H54 (cell line): ENCODE data around the gene PHYKPL.

Experiments
- DNase-seq: peaks from one replicate; pipeline ENCODE4 v3.0.0; 2011; ENCODE audit warnings: low spot score, mixed read lengths; ENCODE audit not compliant: insufficient read length
- FAIRE-seq: peaks from 3 replicates; lab custom pipeline; 2011; peaks lifted over from hg19 to GRCh38; lab: Jason Lieb, UNC
- POLR2A ChIP-seq: IDR thresholded peaks from 2 replicates; pipeline ENCODE4 v1.6.1; 2011; ENCODE audit warnings: low read depth, mild to moderate bottlenecking, low read length

The PHYKPL gene

DNA sequence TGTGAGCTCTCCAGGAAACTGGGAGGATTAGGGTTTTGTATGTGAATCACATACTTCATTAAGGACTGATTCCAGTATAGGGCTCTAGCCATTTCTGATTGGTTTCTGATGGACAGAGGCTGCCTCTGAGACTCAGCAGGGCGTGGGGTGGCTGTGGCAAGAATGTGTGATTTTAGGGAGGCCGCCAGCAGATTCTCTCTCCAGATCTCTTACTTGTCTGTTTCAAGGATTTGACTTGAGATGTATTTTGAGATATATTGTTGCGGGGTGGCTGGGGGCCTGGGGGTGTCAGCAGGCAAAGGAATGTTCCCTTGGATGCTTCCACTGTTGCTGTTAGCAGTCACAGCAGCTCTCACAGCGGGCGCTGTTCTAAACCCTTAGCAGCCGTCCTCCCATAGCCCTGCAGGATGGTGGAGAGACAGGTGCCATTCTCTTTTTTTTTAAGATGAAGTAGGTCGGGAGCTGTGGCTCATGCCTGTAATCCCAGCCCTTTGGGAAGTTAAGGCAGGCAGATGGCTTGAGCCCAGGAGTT lies 36.3 kb downstream of the PHYKPL start:
- FAIRE-seq (no peak), DNase-seq (no peak)
- no peak for TF ChIP-seq POLR2A

GRCh38 chr5:178194026-178194425 lies 38.6 kb downstream of the PHYKPL start:
- DNase-seq, result no peak
- FAIRE-seq, result no peak
- TF ChIP-seq POLR2A, result no peak

GRCh38 chr5:178193251-178193809 lies 39.3 kb downstream of the PHYKPL start:
- no peak for TF ChIP-seq POLR2A
- FAIRE-seq (no peak), DNase-seq (no peak)

DNA sequence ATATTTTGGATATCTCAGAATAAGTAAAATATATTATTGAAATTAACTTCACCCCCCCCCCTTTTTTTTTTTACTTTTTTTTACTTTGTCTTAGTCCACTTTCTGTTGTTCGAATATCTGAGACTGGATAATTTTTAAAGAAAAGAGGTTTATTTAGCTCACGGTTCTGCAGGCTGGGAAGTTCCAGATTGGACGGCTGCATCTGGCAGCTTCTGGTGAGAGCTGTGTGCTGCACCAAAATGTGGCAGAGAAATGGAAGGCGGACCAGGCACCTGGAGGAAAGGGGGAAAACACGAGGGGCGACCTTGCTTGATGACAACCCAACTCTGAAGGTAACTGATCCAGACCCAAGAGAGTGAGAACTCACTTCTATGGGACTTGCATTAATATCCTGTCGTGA lies 39.8 kb downstream of the PHYKPL start:
- DNase-seq, result no peak
- TF ChIP-seq POLR2A, result no peak
- FAIRE-seq, result no peak

- no peak for TF ChIP-seq POLR2A
- no peak for DNase-seq
- FAIRE-seq, result no peak
Observed at GRCh38 chr5:178192244-178192643, 40.4 kb downstream of the PHYKPL start.

DNA sequence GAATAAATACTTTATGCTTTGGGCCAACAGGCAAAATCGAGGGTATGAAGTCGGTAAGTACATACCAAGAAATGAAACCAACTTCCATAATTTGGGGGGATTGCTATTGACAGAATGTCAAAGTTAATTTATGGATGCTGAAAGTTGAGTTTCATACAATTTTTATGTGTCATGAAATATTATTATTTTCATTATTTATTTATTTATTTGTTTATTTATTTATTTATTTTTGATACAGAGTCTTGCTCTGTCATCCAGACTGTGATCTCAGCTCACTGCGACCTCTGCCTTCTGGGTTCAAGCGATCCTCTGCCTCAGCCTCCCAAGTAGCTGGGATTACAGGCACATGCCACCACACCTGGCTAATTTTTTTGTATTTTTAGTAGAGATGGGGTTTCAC lies 40.9 kb downstream of the PHYKPL start:
- DNase-seq (no peak), FAIRE-seq (no peak)
- TF ChIP-seq POLR2A, result no peak

GRCh38 chr5:178189433-178189832 lies 43.2 kb downstream of the PHYKPL start:
- FAIRE-seq (no peak), DNase-seq (no peak)
- TF ChIP-seq POLR2A, result no peak

- TF ChIP-seq POLR2A, result no peak
- DNase-seq (no peak), FAIRE-seq (no peak)
Observed at GRCh38 chr5:178187014-178187413, 45.6 kb downstream of the PHYKPL start, which contains the start of gene GMCL2. TSS of gene GMCL2 (minus strand) at chr5:178187371. CDS start at chr5:178187299, 72 bp downstream.

GRCh38 chr5:178186427-178186826 lies 46.2 kb downstream of the PHYKPL start:
- FAIRE-seq, result no peak
- no peak for TF ChIP-seq POLR2A
- DNase-seq, result no peak

DNA sequence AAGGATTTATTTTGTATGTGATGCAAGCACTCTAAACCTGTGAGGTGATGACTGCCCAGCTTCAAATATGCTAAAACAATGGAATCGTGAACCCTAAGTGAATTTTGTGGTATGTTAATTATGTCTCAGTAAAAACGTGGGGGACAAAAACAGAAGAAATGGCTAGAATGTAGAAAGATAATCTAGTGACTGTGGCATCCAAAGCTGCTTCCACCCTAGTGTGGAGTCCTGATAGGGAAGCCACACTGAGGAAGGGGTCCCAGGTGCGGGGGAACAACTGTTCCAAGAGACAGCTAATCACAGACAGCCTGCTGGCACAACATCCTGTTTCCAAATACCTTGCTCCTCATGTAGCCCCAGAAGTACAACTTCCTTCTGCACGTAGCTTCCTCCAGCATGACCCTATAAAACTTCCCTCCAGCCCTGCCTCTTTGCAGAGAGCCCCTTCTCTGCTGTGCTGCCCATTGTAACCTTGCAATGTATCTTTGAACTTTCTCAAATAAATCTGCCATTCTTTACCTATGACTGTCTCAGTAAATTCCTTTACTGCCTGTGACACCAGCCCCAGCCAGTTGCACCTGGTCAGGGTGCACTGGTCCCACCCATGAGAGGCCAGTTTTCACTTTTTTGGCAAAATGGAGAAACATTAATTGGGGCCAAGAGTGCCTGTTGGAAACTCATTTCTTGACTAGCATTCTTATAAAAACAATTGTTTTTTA lies 50.3 kb downstream of the PHYKPL start:
- FAIRE-seq (no peak), DNase-seq (no peak)
- no peak for TF ChIP-seq POLR2A

DNA sequence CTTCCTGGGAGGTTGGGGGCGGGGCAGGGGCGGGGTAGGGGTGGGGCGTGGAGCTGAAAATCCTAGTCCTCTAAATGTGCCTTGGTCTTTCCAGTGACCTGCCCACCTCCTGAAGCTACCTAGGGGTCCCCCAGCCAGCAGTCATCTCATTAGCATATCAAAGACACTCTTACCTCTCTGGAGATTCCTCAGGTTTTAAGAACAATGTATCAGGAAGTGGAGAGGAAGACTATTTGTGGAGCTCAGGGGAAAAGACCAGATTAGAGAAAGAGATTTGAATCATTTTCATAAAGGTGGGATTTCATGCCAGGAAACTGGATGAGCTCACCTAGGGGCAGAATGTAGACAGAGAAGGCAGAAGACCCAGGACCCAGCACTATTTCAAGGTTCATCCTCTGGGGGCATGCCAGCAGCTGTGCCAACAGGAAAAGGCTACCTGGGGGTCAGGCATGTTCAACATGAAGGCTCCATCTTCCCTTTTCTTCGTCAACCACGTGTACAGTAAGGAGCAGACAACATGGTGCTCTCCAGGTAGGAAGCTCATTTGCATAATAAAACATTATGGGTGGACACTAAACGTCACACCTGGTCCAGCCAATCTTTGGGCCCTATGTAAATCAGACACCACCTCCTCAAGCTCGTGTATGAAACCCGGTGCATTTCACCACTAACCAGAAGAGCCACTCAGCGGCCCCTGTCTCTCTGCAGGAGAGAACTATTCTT lies 52.3 kb downstream of the PHYKPL start:
- no peak for DNase-seq
- no peak for FAIRE-seq

GRCh38 chr5:178177569-178177968 lies 55.0 kb downstream of the PHYKPL start:
- no peak for FAIRE-seq
- DNase-seq, result no peak
- TF ChIP-seq POLR2A, result no peak

More for the DNA sequence above, 52.3 kb downstream of the PHYKPL start:
- TF ChIP-seq POLR2A, result no peak

GRCh38 chr5:178176791-178177190 lies 55.8 kb downstream of the PHYKPL start:
- DNase-seq (no peak), FAIRE-seq (no peak)
- no peak for TF ChIP-seq POLR2A

GRCh38 chr5:178174456-178174855 lies 58.1 kb downstream of the PHYKPL start:
- no peak for DNase-seq
- no peak for FAIRE-seq
- TF ChIP-seq POLR2A, result no peak

DNA sequence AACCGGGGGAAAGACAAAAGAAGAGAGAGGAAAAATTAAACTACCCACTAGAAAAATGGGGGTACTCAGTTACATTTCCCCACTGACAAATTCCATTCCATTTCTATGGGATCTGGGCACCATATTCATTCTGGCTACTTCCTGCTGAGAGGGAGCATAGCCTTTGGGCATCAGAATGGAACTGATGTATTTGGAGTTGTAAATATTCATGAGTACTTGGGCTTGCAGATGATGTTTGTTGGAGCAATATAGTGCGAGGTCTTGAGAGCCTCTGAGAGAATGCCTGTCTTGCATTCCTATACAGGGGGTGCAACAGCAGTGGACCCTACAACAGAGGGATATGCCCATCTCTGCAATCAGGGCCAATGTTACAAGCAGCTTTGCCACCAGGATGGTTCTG lies 62.1 kb downstream of the PHYKPL start:
- no peak for TF ChIP-seq POLR2A
- FAIRE-seq (no peak), DNase-seq (no peak)
